ENCODE results near the gene SHISA5.
"Not testable (repeated sequence)": the region's sequence is repeated elsewhere in the genome, so short reads cannot be mapped to it uniquely, and the experiment has no call there.

SHISA5 gene

GRCh38 chr3:48467473-48468267 lies 36.3 kb downstream of the SHISA5 start:
- H3K36me3 Mint-ChIP-seq (ENCODE audit: insufficient read depth), result peaks cover 51% of the 10 kb centered on the region
- no peak for ATAC-seq (replicated peaks)
- H3K4me1 Mint-ChIP-seq (ENCODE audit: low read depth in 2 of 2), result peaks cover 40 to 48% of the 10 kb centered on the region in 2 donors
- no peak for DNase-seq
- peak overlapping the region; percentile 98 to 99 for H3K27ac Mint-ChIP-seq
- H3K4me3 Mint-ChIP-seq, result peak overlapping the region; percentile 91 to 93
- H3K27me3 Mint-ChIP-seq, result no peaks in the 10 kb centered on the region
- H3K9me3 Mint-ChIP-seq, result no peaks in the 10 kb centered on the region

GRCh38 chr3:48467110-48467454 lies 36.9 kb downstream of the SHISA5 start:
- peak overlapping the region; percentile 91 to 93 for H3K4me3 Mint-ChIP-seq
- H3K36me3 Mint-ChIP-seq (ENCODE audit: insufficient read depth), result peaks cover 47% of the 10 kb centered on the region
- no peaks in the 10 kb centered on the region for H3K9me3 Mint-ChIP-seq
- no peaks in the 10 kb centered on the region for H3K27me3 Mint-ChIP-seq
- H3K4me1 Mint-ChIP-seq (ENCODE audit: low read depth in 2 of 2), result peaks cover 40 to 47% of the 10 kb centered on the region in 2 donors
- H3K27ac Mint-ChIP-seq, result peak overlapping the region; percentile 98 to 99
- DNase-seq, result no peak
- no peak for ATAC-seq (replicated peaks)

- peak overlapping the region; percentile 91 to 93 for H3K4me3 Mint-ChIP-seq
- no peaks in the 10 kb centered on the region for H3K27me3 Mint-ChIP-seq
- H3K4me1 Mint-ChIP-seq (ENCODE audit: low read depth in 2 of 2), result peaks cover 40 to 47% of the 10 kb centered on the region in 2 donors
- H3K36me3 Mint-ChIP-seq (ENCODE audit: insufficient read depth), result peaks cover 48% of the 10 kb centered on the region
- DNase-seq (peak; percentile 26 to 42 (median 36)), ATAC-seq (replicated peaks) (peak; percentile 64)
- H3K9me3 Mint-ChIP-seq, result no peaks in the 10 kb centered on the region
- H3K27ac Mint-ChIP-seq, result peak overlapping the region; percentile 98 to 99
These were observed 37.4 kb downstream of the SHISA5 start for GRCh38 chr3:48466386-48467109.

GRCh38 chr3:48465531-48466378 lies 38.2 kb downstream of the SHISA5 start:
- Mint-ChIP-seq H3K36me3 (ENCODE audit: insufficient read depth) (peaks cover 54% of the 10 kb centered on the region), H3K4me3 (peak overlapping the region; percentile 91 to 93), H3K27me3 (no peaks in the 10 kb centered on the region), H3K4me1 (ENCODE audit: low read depth in 2 of 2) (peaks cover 40 to 47% of the 10 kb centered on the region in 2 donors), H3K27ac (peak overlapping the region; percentile 98 to 99), H3K9me3 (no peaks in the 10 kb centered on the region)
- DNase-seq (peak; percentile 63 to 76 (median 72)), ATAC-seq (replicated peaks) (peak; percentile 90)

GRCh38 chr3:48465237-48465530 lies 38.8 kb downstream of the SHISA5 start:
- ATAC-seq (replicated peaks) (no peak), DNase-seq (no peak)
- Mint-ChIP-seq H3K4me1 (ENCODE audit: low read depth in 2 of 2) (peaks cover 39 to 44% of the 10 kb centered on the region in 2 donors), H3K4me3 (peak overlapping the region; percentile 91 to 93), H3K27ac (peak overlapping the region; percentile 98 to 99), H3K27me3 (no peaks in the 10 kb centered on the region), H3K9me3 (no peaks in the 10 kb centered on the region), H3K36me3 (ENCODE audit: insufficient read depth) (peaks cover 58% of the 10 kb centered on the region)

- Mint-ChIP-seq H3K27ac (peak overlapping the region; percentile 98 to 99), H3K4me1 (ENCODE audit: low read depth in 2 of 2) (peaks cover 35 to 40% of the 10 kb centered on the region in 2 donors), H3K9me3 (no peaks in the 10 kb centered on the region), H3K27me3 (no peaks in the 10 kb centered on the region), H3K36me3 (ENCODE audit: insufficient read depth) (peaks cover 54% of the 10 kb centered on the region), H3K4me3 (no peak overlapping the region)
- no peak for ATAC-seq (replicated peaks)
- no peak for DNase-seq
These were observed 39.2 kb downstream of the SHISA5 start for GRCh38 chr3:48464713-48465221.

- no peaks in the 10 kb centered on the region for H3K27me3 Mint-ChIP-seq
- H3K4me1 Mint-ChIP-seq (ENCODE audit: low read depth in 2 of 2), result peaks cover 25 to 31% of the 10 kb centered on the region in 2 donors
- peaks cover 46% of the 10 kb centered on the region for H3K36me3 Mint-ChIP-seq (ENCODE audit: insufficient read depth)
- no peak overlapping the region for H3K27ac Mint-ChIP-seq
- no peaks in the 10 kb centered on the region for H3K9me3 Mint-ChIP-seq
- H3K4me3 Mint-ChIP-seq, result no peak overlapping the region
- no peak for DNase-seq
- no peak for ATAC-seq (replicated peaks)
These were observed 40.3 kb downstream of the SHISA5 start for GRCh38 chr3:48463703-48464102.

GRCh38 chr3:48461767-48462166 lies 42.2 kb downstream of the SHISA5 start:
- not testable (repeated sequence) for H3K27ac Mint-ChIP-seq
- Mint-ChIP-seq H3K36me3 (ENCODE audit: insufficient read depth) (peaks cover 38% of the 10 kb centered on the region), H3K4me1 (ENCODE audit: low read depth in 2 of 2) (peaks cover 11% of the 10 kb centered on the region in 2 donors)

GRCh38 chr3:48460517-48460902 lies 43.5 kb downstream of the SHISA5 start:
- Mint-ChIP-seq H3K4me1 (ENCODE audit: low read depth in 2 of 2) (peaks cover under 1 to 2% of the 10 kb centered on the region in 2 donors), H3K4me3 (no peak overlapping the region), H3K27me3 (no peaks in the 10 kb centered on the region), H3K27ac (peak overlapping the region in 1 of 2 donors; percentile 39), H3K9me3 (no peaks in the 10 kb centered on the region), H3K36me3 (ENCODE audit: insufficient read depth) (peaks cover 36% of the 10 kb centered on the region)
- no peak for ATAC-seq (replicated peaks)
- DNase-seq, result no peak

More at GRCh38 chr3:48461767-48462166, 42.2 kb downstream of the SHISA5 start:
- ATAC-seq (replicated peaks); H3K4me3 Mint-ChIP-seq; DNase-seq; H3K9me3 Mint-ChIP-seq; H3K27me3 Mint-ChIP-seq: not testable (repeated sequence)

GRCh38 chr3:48459773-48460516 lies 44.0 kb downstream of the SHISA5 start:
- no peak for ATAC-seq (replicated peaks)
- no peak overlapping the region for H3K4me3 Mint-ChIP-seq
- no peak for DNase-seq
- H3K36me3 Mint-ChIP-seq (ENCODE audit: insufficient read depth), result peaks cover 38% of the 10 kb centered on the region
- H3K27ac Mint-ChIP-seq, result no peak overlapping the region
- no peaks in the 10 kb centered on the region for H3K27me3 Mint-ChIP-seq
- H3K4me1 Mint-ChIP-seq (ENCODE audit: low read depth in 2 of 2), result no peaks in the 10 kb centered on the region
- H3K9me3 Mint-ChIP-seq, result no peaks in the 10 kb centered on the region

- H3K36me3 Mint-ChIP-seq (ENCODE audit: insufficient read depth), result peaks cover 41% of the 10 kb centered on the region
- no peak for ATAC-seq (replicated peaks)
- H3K4me3 Mint-ChIP-seq, result no peak overlapping the region
- no peaks in the 10 kb centered on the region for H3K4me1 Mint-ChIP-seq (ENCODE audit: low read depth in 2 of 2)
- H3K27me3 Mint-ChIP-seq, result no peaks in the 10 kb centered on the region
- no peak overlapping the region for H3K27ac Mint-ChIP-seq
- H3K9me3 Mint-ChIP-seq, result no peaks in the 10 kb centered on the region
- DNase-seq, result no peak
These were observed 44.6 kb downstream of the SHISA5 start for GRCh38 chr3:48459331-48459730.

GRCh38 chr3:48456456-48456855 lies 47.5 kb downstream of the SHISA5 start:
- H3K4me1 Mint-ChIP-seq (ENCODE audit: low read depth in 2 of 2), result no peaks in the 10 kb centered on the region
- ATAC-seq (replicated peaks) (no peak), DNase-seq (no peak)
- peak overlapping the region in 1 of 2 donors; percentile 52 for H3K27ac Mint-ChIP-seq
- H3K9me3 Mint-ChIP-seq, result no peaks in the 10 kb centered on the region
- no peak overlapping the region for H3K4me3 Mint-ChIP-seq
- no peaks in the 10 kb centered on the region for H3K27me3 Mint-ChIP-seq
- H3K36me3 Mint-ChIP-seq (ENCODE audit: insufficient read depth), result peaks cover 46% of the 10 kb centered on the region

- no peak overlapping the region for H3K27ac Mint-ChIP-seq
- no peaks in the 10 kb centered on the region for H3K9me3 Mint-ChIP-seq
- ATAC-seq (replicated peaks) (no peak), DNase-seq (no peak)
- H3K4me3 Mint-ChIP-seq, result no peak overlapping the region
- no peaks in the 10 kb centered on the region for H3K27me3 Mint-ChIP-seq
- peaks cover 36% of the 10 kb centered on the region for H3K36me3 Mint-ChIP-seq (ENCODE audit: insufficient read depth)
- peaks cover 19 to 20% of the 10 kb centered on the region in 2 donors for H3K4me1 Mint-ChIP-seq (ENCODE audit: low read depth in 2 of 2)
These were observed 52.7 kb downstream of the SHISA5 start for GRCh38 chr3:48451270-48451669.

All from effector memory CD8-positive, alpha-beta T cell (primary cell).